NCI-H526 (cell line): ENCODE results near the gene MTREX.
A peak's percentile ranks its signal among the peaks of the same experiment; 100 is the strongest.

Experiments
- DNase-seq, 2 experiments: peaks; one replicate each; lab custom pipeline; 2025; lab: John Stamatoyannopoulos, UW

Gene MTREX

DNA sequence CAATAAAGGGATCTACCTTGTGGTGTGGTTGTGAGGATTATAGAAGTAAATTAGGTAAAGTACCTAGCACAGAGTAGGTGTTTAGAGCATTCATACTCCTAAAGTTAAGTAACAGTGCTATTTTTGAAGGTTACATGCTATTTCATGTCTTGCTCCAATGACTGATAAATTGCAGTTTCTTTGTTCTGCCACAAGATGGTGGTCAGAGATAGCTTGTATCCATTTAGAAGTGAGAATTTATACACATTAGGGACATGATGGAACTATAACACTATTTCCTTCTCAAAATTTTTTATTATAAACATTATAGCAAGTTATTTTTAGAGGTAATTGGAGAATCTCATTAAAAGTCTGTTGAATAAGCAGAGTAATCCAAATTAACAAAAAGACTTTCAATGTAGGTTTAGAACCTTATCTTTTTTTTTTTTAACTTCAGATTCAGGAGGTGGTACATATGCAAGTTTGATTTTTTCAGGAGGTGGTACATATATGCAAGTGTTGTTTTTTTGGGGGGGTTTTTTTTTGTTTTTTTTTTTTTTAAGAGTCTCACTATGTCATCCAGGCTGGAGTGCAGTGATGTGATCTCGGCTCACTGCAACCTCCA, 17.1 kb downstream of the MTREX start:
- DNase-seq: peak in 1 of 2 experiments; percentile 27

DNA sequence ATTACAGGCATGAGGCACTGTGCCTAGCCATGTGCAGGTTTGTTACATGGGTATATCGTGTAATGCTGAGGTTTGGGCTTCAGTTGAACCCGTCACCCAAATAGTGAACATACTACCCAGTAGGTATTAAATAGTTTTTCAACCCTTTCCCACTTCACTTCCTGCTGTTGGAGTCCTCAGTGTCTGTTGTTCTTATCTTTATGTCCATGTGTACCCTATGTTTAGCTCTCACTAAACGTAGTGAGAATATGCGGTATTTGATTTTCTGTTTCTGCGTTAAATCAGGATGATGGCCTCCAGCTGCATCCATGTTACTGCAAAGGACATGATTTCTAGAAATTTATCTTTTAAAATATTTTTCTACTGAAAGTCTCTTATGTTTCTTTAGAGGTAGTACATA, 17.8 kb downstream of the MTREX start:
- no peak for DNase-seq

DNA sequence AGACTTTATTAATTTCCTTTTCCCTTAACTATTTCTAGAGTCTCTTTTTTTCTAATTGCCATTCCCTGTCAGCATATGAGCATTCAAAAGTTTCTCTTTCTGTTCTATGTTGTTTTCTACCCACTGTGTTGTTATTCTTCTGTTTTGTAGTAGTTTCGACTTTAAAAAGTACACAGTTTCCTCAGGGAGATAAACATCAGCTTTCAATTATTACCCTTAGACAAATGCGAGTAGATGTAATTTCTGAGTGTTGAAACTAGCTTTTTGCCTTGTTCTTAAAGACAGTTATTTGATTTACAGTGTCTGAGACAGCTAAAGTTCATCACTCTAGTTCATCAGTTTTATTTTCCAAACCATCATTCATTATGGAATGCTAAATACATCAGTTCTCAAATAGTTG, 19.5 kb downstream of the MTREX start:
- DNase-seq: no peak

DNA sequence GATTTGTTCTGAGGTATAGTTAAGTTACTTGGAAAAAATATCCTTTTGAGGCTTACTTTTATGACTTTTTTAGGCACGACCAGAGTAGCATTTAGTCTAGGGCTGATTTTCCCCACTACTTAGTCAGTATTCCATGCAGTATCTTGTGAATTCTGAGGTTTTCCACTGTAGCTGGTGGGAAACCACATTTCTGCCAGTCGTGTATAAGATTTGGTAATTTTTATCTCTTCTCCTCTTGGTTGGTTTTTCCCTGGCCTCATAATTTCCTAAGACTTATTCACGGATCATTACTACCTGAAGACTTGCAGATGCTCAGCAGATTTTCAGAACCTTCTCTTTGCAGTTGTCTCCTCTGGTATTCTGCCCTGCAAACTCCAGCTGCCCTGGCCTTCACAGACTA, 23.5 kb downstream of the MTREX start:
- DNase-seq: no peak

DNA sequence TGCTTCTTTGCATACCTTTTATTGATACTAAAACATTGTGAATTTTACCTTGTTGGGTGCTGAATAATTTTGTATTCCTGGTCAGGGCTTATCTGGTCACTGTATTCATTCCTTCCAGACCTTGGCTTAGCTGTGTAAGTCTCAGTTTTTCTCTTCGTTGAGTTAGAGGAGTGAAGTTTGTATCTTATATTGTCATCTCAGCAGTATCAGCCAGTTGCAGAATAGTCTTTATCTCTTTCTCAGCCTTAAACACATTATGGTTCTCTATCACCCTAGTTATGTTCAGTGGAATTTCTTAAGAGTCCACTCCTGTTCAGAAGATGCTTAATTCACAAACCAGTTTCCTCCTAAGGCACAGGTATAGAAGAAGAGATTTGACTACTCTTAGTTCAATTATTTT, 25.2 kb downstream of the MTREX start:
- DNase-seq: no peak

DNA sequence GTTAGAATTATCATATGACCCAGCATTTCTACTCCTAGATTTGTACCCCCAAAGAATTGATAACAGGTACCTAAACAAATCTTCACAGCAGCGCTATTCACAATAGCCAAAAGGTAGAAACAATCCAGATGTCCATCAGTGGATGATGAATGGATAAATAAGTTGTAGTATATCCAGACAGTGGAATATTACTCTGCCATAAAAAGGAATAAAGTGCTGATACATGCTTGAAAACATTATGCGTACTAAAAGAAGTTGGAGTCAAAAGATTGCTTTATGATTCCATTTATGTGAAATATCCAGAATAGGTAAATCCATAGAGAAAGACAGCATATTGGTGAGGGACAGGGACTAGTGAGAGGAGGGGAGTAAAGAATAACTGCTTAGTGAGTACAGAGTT, 26.0 kb downstream of the MTREX start:
- DNase-seq: no peak

DNA sequence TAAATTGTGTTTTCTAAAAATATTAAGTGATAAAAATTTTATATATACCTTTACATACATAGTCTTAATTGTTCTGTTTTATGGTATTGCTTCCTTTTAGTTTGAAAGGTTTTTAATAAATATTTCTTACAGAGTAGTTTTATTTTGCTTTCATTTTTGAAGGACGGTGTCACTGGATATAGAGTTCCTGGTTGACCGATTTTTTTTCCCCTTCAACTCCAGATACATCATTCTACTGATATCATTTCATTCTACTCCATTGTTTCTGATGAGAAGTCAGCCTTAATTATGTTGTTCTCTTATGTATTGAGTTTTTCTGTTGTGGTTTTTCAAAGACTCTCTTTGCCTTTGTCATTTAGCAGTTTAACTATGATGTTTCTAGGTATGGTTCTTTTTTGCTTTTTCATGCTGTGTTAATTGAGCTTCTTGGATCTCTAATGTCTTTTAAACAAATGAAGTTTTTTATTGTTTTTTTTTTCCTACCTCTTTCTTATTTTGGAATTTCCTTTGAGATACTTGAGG, 30.4 kb downstream of the MTREX start:
- no peak for DNase-seq

DNA sequence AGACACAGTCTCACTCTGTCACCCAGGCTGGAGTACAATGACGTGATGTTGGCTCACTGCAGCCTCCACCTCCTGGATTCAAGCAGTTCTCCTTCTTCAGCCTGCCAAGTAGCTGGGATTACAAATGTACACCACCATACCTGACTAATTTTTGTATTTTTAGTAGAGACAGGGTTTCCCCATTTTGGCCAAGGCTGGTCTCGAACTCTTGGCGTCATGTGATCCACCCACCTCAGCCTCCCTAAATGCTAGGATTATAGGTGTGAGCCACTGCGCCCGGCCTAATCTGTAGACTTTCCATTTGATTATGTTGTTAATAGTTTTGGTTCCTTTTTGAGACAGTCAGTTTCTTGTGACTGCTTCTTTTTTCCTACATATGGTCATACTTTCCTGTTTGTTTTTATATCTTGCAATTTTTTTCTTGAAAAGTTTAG, 31.0 kb downstream of the MTREX start:
- no peak for DNase-seq

DNA sequence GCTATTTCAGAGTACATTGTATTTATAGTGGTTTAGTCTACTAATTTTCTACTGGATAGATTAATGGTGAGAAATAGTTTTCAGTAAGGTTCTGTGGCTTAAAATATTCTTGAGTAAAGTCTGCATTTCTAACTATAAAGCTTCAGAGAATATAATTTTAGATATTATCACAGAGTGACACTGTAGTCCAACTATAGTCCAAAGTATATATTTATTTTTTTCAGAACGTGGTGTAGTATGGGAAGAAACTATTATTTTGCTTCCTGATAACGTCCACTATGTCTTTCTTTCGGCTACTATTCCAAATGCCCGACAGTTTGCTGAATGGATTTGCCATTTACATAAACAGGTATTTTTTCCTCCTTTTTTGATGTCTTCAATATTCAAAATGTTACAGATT, 35.3 kb downstream of the MTREX start:
- DNase-seq: no peak

DNA sequence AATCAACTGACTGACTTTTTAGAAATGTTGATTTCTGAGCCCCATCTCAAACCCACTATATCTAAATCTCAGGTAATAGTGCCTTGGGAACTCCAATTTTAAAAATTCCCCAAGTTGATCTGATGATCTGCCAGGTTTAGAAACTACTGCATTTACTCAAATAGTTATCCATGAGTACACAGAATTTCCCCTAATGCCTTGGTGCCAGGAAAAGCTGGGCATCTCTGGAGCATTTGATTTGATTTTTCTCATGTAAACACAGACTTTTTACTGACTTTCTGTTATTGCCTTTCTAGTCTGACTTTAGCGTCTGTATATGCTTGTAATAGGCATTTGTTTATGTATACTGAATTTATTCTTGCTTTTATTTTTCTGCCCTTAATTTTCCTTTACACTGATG, 35.8 kb downstream of the MTREX start:
- no peak for DNase-seq

DNA sequence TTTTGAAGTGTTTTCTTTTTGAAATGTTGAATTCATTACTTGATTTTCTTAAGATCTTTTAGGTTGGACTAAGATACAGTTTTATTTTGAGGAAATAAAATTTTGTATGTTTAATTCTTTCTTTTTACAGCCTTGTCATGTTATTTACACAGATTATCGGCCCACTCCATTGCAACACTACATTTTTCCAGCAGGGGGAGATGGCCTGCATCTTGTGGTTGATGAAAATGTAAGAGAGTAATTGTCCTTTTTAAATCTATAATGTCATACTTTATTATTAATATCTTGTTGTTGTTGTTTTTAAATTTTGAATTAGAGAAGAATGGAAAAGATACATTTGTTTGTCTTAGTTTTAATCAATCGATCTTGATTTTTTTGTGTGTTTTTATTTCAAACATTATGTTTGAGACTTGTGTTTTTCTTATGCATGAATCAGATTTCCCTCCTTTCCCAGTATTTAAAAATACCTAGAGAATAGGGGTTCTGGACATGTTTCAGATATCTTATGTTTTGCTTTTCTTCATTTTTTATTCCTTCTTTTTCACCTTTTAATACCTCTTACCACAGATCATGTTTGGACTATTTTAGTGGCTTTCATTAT, 36.7 kb downstream of the MTREX start:
- DNase-seq: peak in 1 of 2 experiments; percentile 35

DNA sequence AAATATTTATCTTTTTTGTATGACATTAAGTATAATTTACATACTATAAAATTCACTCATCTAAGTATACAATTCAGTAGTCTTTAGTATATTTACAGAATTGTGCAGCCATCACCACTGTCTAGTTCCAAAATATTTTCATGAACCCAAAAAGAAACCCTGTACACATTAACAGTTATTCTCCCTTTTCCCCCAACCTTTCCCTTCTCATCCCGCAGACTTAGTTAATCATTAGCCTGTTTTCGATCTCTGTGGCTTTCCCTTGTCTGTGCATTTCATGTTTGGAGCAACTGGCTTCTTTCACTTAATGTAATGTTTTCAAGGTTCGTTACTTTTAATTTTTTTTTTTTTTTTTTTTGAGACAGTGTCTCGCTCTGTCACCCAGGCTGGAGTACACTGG, 37.5 kb downstream of the MTREX start:
- no peak for DNase-seq

DNA sequence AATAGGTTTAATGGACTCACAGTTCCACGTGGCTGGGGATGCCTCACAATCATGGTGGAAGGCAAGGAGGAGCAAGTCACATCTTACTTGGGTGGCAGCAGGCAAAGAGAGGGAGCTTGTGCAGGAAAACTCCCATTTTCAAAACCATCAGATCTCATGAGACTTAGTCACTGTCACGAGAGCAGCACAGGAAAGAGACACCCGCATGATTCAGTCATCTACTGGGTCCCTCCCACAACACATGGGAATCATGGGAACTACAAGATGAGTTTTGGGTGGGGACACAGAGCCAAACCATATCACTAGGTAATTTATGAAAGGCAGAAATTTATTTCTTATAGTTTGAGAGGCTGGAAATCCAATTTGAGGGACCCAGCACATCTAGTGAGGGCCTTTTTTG, 40.0 kb downstream of the MTREX start:
- DNase-seq: no peak

DNA sequence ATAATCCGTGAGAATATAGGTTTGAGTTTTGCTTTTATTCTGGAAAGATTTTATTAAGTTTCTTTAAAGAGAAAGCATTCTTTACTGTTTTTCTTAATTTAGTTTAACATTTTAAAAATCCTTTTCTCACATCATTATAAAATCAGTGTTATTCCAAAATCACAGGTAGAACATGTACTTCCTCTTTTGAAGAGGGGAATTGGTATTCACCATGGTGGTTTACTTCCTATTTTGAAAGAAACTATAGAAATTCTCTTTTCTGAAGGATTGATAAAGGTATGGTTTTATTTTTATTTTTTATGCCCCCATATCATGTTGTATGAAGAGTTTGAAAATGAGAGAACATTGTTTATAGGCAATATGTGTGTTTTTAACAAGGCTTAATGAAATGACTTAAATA, 43.0 kb downstream of the MTREX start:
- DNase-seq: no peak

DNA sequence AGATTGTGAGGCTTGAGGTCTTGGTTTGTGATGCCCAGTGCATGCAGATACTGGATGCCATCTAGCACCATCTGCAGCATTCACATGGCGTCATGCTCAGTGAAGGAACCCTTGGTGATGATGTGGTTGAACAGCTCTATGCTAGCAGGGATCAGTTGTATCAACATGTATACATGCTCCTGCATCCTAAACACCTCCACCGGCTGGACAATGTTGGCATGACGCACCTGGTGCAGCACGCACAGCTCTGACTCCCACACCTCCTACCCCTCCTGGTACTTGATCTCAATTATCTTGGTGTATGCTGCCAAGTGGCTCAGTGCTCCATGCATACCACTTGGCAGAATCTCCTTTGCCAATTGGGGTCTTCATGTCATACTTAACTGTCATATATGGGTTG, 49.1 kb downstream of the MTREX start:
- no peak for DNase-seq

DNA sequence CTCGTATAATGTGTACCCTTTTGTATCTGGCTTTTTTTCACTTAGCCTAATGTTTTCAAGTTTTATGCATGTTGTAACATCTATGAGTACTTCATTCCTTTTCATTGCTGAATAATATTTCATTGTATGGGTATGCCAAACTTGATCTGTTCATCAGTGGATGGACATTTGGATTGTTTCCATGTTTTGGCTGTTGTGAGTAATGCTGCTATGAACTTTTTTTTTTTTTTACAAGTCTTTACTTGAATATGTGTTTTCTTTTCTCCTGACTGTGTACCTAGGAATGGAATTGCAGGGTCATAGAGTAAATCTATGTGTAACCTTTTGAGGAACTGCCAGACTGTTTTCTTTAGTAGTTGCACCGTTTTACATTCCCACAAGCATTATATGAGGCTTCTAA, 52.4 kb downstream of the MTREX start:
- DNase-seq: no peak

DNA sequence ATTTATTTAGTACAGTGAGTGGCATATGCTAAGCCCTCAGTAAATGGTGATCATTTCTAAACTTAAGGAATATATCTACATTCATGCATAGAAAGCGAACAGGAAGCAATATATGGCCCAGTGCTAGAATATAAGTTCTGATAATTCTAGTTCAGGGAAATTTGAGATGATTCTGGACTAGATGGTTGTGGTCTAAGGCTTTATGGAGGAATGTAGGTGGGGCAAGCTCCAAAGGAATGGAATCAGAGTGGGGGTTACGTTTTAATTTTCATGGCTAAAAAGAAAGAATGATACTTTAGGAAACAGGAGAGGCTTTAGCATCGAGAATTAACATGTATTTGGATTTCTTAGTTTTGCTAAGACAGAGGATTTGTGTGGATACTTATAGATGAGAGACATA, 56.1 kb downstream of the MTREX start:
- DNase-seq: no peak

DNA sequence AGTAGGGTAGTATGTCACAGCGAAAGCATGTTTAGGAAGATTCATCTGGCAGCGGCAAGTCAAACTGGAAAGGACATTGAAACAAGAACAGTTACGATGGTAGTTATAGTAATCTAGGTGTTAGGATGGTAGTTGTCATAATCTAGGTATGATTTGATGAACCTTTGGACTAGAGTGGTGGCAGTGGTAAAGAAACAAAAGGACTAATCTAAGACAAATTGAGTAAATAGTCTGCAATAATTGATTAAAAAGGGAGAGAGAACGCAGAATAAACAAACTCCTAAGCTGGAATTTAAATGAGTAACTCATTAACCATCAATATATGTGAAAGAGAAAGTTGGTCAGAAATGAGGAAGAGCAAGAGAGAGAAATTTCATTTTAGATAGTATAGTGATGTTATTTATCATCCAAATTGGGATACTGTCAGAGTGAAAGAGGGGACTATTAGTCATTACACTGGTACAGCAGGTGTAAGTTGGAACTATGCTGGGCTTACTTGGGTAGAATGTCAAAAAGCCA, 56.8 kb downstream of the MTREX start:
- DNase-seq: no peak

DNA sequence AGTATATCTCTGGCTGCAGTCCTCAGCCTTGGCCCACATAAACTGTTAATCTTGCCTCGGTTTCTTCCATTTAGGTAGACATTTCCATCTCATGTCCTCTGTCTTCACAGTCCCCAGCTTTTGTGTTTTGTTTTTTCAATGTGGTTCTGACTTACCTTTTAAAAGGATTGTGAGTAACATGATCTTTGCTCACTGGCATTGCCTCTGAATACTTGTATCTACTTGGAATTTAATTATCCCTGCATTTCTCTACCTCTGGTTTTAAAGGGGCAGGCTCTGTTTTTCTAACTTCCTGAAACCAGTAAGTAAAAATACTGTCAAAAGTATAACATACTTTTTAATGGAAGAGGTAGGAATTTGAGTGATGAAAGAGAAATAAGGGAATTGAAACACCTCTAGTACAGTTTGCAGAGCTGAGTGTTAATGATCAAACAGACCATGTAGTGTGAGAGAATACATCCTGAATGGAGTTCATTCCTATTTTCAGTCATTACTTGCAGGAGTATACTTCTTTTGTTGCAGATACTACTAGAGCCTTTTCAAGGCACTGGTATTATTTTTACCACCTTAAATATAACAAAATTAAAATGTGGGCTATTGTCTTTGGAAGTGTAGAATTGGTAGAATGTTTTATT, 62.6 kb downstream of the MTREX start:
- DNase-seq: no peak

DNA sequence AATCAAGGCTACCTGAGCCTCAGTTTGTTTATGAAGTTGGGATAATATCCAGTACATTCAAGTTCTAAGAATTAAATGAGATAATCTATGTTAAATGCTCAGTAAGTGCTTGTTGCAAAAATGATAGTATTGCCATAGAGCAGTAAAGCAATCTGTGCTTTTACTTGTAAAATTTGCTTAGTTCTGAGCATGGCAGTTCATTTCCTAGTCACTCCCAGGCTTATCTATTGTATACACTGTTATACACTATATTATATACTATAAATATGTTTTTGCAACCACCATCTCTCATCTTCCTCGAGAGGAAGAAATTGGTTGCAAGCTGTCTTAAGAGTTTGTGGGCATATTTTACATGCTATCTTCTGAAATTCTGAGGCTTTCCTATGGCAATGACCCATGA, 63.4 kb downstream of the MTREX start:
- DNase-seq: no peak

DNA sequence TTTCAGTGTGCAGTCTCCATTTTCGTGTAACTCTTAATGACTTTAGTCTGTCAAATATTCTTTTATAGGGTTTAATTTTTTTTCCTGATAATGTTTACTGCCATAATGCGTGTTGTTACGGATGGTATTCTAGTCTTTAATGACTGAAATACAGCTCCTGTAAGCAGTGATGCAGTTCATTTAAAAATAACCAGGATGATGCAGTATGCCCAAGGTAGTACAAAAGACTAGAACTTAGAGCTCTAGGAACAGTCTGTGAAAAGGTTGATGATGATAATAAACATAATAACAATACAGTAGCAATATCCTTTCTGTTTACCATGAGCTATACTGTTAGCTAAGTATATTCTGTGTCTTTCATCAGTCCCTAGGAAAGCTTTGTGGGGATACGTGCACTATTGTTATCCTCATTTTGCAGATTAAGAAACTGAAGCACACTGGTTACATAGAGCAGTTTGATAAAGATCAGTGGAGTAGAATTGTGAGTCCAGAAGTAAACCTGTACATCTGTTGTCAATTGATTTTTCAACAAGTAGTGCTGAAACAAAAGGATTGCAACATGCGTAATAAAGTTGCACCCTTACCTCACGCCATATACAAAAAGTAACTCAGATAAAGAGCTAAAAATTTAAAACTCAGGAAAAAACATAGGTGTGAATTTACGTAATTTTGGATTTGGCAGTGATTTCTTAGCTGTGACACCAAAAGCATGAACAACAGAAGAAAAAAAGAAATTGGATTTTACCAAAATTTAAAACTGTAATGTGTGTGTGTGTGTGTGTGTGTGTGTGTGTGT, 64.5 kb downstream of the MTREX start:
- no peak for DNase-seq

DNA sequence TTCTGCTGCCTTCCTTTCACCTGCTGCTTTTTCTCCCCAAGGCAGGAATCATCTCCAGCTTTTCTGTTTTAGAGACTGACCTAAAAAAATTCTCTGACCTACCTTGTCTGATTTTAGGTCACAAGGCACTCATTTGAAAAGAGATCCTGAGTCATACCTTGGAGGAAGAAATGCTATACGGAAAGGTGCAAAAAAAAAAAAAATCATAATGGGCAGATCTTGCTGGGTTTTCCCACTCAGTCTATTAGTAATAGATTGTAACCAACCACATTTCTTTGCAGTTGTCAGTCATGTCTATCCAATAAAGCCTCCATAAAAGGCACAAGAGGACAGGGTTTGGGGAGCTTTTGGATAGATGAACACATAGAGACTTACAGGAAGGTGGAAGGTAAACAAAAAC, 70.0 kb downstream of the MTREX start:
- DNase-seq: no peak

DNA sequence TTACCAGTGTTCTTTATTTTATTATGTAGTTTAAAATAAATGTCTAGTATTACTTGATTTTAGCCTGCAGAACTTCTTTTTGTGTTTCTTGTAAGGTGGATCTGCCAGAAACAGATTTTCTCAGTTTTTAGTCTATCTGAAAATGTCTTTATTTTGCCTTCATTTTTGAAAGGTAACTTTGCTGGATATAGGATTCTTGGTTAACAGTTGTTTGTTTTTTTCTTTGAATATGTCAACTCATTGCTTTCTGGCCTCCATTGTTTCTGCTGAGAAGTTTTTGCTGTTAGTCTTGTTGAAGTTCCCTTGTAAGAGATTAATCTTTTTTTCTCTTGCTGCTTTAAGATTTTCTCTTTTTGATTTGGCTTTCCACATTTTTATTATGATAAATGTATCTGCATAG, 75.5 kb downstream of the MTREX start:
- DNase-seq: no peak
